Gastroesophageal sphincter (tissue), 4 donors: Measurements from ENCODE around the gene KIF2A. TPM values are rescaled to one million over a fixed set of nuclear protein-coding genes. Genes with fewer than 3 reads are reported as not detected.

Experiments
- ATAC-seq: fragments of 150-250 bp; one replicate; pipeline ENCODE4 v1.9.1; 2016; ENCODE audit warnings: mild to moderate bottlenecking, moderate library complexity
- H3K27ac ChIP-seq, 4 donors: fragments of 200-600 bp; sonication (generic) in 3 of 4; 1 replicate in 3 of 4; 2 replicates in 1 of 4; pipeline ENCODE4 v1.5.1; 2016 to 2019
- H3K27me3 ChIP-seq: fragments of 200-600 bp; sonication (generic); one replicate; pipeline ENCODE4 v1.5.1; 2019
- H3K36me3 ChIP-seq, 2 donors: fragments of 200-600 bp; sonication (generic); one replicate each; pipeline ENCODE4 v1.5.1; 2019; ENCODE audit warnings: control low read depth in 1 of 2
- H3K4me1 ChIP-seq, 3 donors: fragments of 200-600 bp; sonication (generic); 1 replicate in 2 of 3; 2 replicates in 1 of 3; pipeline ENCODE4 v1.5.1; 2016 to 2019; ENCODE audit warnings: control low read depth in 2 of 3
- H3K4me3 ChIP-seq, 2 donors: fragments of 200-600 bp; sonication (generic); one replicate each; pipeline ENCODE4 v1.5.1; 2019; ENCODE audit warnings: mild to moderate bottlenecking in 1 of 2, moderate library complexity in 1 of 2
- H3K9me3 ChIP-seq, 3 donors: fragments of 200-600 bp; sonication (generic); one replicate each; pipeline ENCODE4 v1.5.1; 2017 to 2019; ENCODE audit warnings: control low read depth in 2 of 3
- EP300 ChIP-seq: sonication (generic); formaldehyde crosslinking; IDR thresholded peaks from one replicate; pipeline ENCODE4 v1.6.1; 2017; ENCODE audit warnings: antibody characterized with exemption, mild to moderate bottlenecking
- POLR2A ChIP-seq, 2 donors: fragments of 450-650 bp; IDR thresholded peaks; one replicate each; pipeline ENCODE4 v1.6.1; 2017; ENCODE audit warnings: antibody characterized with exemption in 2 of 2, mild to moderate bottlenecking in 2 of 2, moderate library complexity in 1 of 2
- POLR2AphosphoS5 ChIP-seq: sonication (generic); formaldehyde crosslinking; IDR thresholded peaks from one replicate; pipeline ENCODE4 v1.6.1; 2017; ENCODE audit warnings: antibody characterized with exemption
- WGBS, 2 donors: methylation state at CpG; one replicate each; pipeline ENCODE4 v1.1.5; 2018; ENCODE audit warnings: low coverage in 1 of 2; 5-methylcytosine and 5-hydroxymethylcytosine counted together
- total RNA-seq, 4 donors: library from RNA; depleted of rRNA; stranded (reverse); fragments of >200 nt; gene quantifications; one replicate each; pipeline ENCODE4 v1.1.0, GENCODE V29; 2016
- TF ChIP-seq, protein P1 (sequence below), 4 experiments: fragments of 200-600 bp in 2 of 4; fragments of 450-650 bp in 2 of 4; sonication (generic) in 1 of 4; IDR thresholded peaks; one replicate each; pipeline ENCODE4 v1.5.1; 2017 to 2019; ENCODE audit warnings: antibody characterized with exemption in 4 of 4, mild to moderate bottlenecking in 2 of 4, moderate library complexity in 2 of 4

The KIF2A gene
- total RNA-seq, 4 donors from 2014 or later, result 27.1 to 50.6 (median 33.6) TPM

DNA sequence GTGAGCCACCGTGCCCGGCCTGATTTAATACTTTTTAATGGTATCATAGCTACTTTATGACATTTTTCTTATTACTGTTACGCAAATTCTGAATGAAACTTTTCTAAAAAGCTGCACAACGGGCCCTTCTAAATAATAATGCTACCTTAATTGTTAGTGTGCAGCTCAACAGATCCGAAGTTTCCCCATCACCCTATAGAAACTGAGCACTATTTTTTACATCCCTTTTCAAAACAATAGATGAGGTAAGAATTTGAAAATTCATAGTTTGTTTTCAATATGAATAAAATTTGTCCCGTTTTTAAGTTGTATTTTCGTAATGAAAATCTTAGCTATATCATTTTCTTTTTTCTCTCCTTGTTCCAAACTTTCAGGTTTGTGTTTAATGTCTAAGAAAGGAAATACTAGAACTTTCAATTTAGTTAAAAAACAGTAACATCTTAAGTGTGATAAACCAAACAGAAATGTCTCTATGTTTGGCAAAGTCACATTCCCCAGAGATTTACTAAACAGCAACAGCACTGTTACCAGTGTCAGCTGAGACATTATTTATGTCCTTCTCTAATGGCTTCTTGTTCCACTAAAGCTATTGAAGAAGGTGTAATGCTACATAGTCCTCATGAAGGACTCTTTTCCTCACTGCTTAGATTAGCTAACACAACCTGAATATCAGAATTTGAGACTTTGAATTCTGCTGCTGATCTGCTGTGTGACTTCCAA lies 22.9 kb downstream of the KIF2A start:
- WGBS, 2 donors, result 73 to 82% methylated on average over 5 to 7 of the region's 7 CpGs
- no peaks in the 10 kb centered on the region for H3K36me3 ChIP-seq
- no peak overlapping the region for H3K4me3 ChIP-seq
- ATAC-seq, result no peak
- TF ChIP-seq, protein P1, sequence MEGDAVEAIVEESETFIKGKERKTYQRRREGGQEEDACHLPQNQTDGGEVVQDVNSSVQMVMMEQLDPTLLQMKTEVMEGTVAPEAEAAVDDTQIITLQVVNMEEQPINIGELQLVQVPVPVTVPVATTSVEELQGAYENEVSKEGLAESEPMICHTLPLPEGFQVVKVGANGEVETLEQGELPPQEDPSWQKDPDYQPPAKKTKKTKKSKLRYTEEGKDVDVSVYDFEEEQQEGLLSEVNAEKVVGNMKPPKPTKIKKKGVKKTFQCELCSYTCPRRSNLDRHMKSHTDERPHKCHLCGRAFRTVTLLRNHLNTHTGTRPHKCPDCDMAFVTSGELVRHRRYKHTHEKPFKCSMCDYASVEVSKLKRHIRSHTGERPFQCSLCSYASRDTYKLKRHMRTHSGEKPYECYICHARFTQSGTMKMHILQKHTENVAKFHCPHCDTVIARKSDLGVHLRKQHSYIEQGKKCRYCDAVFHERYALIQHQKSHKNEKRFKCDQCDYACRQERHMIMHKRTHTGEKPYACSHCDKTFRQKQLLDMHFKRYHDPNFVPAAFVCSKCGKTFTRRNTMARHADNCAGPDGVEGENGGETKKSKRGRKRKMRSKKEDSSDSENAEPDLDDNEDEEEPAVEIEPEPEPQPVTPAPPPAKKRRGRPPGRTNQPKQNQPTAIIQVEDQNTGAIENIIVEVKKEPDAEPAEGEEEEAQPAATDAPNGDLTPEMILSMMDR (IDR thresholded peaks at IDR 0.05), result no peak
- TF ChIP-seq POLR2AphosphoS5 (no peak), POLR2A (IDR thresholded peaks at IDR 0.05) (no peak), EP300 (no peak)
- no peaks in the 10 kb centered on the region for H3K27me3 ChIP-seq
- no peaks in the 10 kb centered on the region for H3K9me3 ChIP-seq
- H3K27ac ChIP-seq, result no peak overlapping the region
- peaks cover 0 to 18% (median 0%) of the 10 kb centered on the region in 3 donors for H3K4me1 ChIP-seq

DNA sequence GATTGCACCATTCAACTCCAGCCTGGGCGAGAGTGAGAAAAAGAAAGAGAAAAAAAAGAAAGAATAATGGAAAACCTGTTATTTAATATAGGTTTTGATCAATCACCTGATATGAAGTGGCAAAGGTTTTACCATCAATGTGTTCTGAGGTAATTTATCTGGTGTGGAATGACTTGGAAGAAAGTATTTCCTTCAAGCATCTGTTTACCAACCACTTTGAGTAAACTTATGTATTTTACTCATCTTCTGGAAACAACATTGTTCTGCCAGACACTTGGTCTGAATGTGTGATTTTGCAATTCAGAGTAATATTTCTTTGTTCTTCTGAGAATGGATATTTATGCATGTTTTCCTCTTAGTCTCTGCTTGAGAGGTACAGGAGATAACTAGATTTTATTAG lies 24.3 kb downstream of the KIF2A start:
- no peak for TF ChIP-seq EP300
- TF ChIP-seq, protein P1 (IDR thresholded peaks at IDR 0.05), result no peak
- no peak for TF ChIP-seq POLR2AphosphoS5
- no peak for TF ChIP-seq POLR2A (IDR thresholded peaks at IDR 0.05)
- H3K4me3 ChIP-seq, result no peak overlapping the region
- H3K27me3 ChIP-seq, result no peaks in the 10 kb centered on the region
- 93 to 100% methylated on average over 1 of the region's 1 CpG for WGBS, 2 donors
- no peak for ATAC-seq
- H3K27ac ChIP-seq, result no peak overlapping the region
- H3K9me3 ChIP-seq, result no peaks in the 10 kb centered on the region
- peaks cover 0 to 18% (median 0%) of the 10 kb centered on the region in 3 donors for H3K4me1 ChIP-seq
- peaks cover 0 to 6% of the 10 kb centered on the region in 2 donors for H3K36me3 ChIP-seq

- Histone ChIP-seq H3K9me3 (no peaks in the 10 kb centered on the region), H3K4me1 (peaks cover 0 to 18% (median 0%) of the 10 kb centered on the region in 3 donors), H3K27ac (no peak overlapping the region), H3K27me3 (no peaks in the 10 kb centered on the region), H3K36me3 (peaks cover 0 to 6% of the 10 kb centered on the region in 2 donors), H3K4me3 (no peak overlapping the region)
- no peak for ATAC-seq
- TF ChIP-seq EP300, result no peak
- TF ChIP-seq POLR2AphosphoS5, result no peak
- TF ChIP-seq, protein P1 (IDR thresholded peaks at IDR 0.05), result no peak
- no peak for TF ChIP-seq POLR2A (IDR thresholded peaks at IDR 0.05)
Observed at GRCh38 chr5:62331921-62332320, 25.9 kb downstream of the KIF2A start.

GRCh38 chr5:62333250-62333794 lies 27.3 kb downstream of the KIF2A start:
- Histone ChIP-seq H3K4me1 (peaks cover 0 to 17% (median 0%) of the 10 kb centered on the region in 3 donors), H3K36me3 (peaks cover 0 to 6% of the 10 kb centered on the region in 2 donors), H3K4me3 (no peak overlapping the region), H3K27ac (no peak overlapping the region), H3K9me3 (no peaks in the 10 kb centered on the region), H3K27me3 (no peaks in the 10 kb centered on the region)
- WGBS, 2 donors, result 83 to 84% methylated on average over 3 to 7 of the region's 8 CpGs
- no peak for ATAC-seq
- TF ChIP-seq POLR2AphosphoS5, result no peak
- TF ChIP-seq, protein P1 (IDR thresholded peaks at IDR 0.05), result no peak

DNA sequence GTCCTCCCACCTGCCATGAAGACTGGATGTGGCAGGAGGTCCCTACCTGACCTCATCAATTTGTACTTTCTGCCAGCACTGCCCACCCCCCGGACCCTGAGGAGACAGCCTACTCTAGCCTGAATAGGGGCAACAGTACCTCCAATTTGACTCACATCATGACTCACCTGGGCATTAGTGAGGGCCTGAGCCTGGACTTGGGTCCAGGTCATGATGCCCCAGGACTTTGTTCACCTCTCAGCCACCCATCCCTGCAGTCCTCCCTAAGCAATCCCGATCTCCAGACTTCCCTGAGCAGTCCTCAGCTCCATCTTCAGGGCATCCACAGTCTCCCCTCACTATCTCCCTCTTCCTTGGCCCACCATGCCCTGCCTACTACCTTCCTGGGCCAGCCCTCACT lies 28.1 kb downstream of the KIF2A start:
- Histone ChIP-seq H3K27me3 (no peaks in the 10 kb centered on the region), H3K36me3 (peaks cover 0 to 6% of the 10 kb centered on the region in 2 donors), H3K9me3 (no peaks in the 10 kb centered on the region), H3K4me1 (peaks cover 0 to 12% (median 0%) of the 10 kb centered on the region in 3 donors), H3K27ac (no peak overlapping the region), H3K4me3 (no peak overlapping the region)
- TF ChIP-seq EP300, result no peak
- TF ChIP-seq, protein P1 (IDR thresholded peaks at IDR 0.05), result no peak
- no peak for TF ChIP-seq POLR2A (IDR thresholded peaks at IDR 0.05)
- no peak for TF ChIP-seq POLR2AphosphoS5
- ATAC-seq, result no peak
- WGBS, 2 donors, result 100% methylated on average over 1 to 2 of the region's 2 CpGs
